ENCODE results near the gene CLMP. TPM values are rescaled to one million over a fixed set of nuclear protein-coding genes. Genes with fewer than 3 reads are reported as not detected.

CLMP gene
- total and polyA plus RNA-seq, 4 donors: 0.12 to 1.3 (median 0.35) TPM

DNA sequence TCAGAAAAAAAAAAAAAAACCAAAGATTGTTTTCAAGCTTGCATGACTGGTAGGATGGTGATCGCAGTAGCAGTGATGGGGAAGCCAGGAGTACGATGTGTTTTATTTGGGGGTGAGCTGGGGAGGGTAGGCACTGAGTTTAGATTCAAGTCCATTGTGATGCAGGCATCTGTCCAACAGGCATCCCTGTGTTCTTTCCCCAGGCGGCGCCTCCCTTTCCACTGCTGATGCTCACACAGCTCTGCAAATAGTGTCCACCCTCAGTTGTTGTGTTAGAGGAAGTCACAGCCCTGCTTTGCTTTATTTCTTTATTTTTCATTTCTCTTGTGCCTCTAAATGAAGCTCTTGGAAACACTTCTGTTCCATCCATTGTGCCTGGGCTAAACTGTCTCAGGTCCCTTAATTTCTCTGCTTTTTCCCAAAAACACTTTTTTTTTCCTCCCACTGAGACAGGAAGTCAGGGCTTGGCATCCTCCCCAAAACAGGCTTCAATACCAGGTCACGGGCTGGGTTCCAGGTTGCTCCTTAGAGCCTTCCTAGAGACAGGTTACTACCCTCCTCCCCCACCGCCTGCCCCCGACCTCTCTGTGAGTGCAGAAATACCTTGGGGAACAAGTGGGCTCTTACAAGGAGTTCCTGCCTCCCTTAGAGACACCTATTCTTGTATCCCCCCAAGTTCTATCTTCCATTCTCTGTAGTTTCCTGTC lies 94.5 kb downstream of the CLMP start (continued):
- no peak for TF ChIP-seq FOXA2 (IDR thresholded peaks at IDR 0.05)
- TF ChIP-seq, protein P1, sequence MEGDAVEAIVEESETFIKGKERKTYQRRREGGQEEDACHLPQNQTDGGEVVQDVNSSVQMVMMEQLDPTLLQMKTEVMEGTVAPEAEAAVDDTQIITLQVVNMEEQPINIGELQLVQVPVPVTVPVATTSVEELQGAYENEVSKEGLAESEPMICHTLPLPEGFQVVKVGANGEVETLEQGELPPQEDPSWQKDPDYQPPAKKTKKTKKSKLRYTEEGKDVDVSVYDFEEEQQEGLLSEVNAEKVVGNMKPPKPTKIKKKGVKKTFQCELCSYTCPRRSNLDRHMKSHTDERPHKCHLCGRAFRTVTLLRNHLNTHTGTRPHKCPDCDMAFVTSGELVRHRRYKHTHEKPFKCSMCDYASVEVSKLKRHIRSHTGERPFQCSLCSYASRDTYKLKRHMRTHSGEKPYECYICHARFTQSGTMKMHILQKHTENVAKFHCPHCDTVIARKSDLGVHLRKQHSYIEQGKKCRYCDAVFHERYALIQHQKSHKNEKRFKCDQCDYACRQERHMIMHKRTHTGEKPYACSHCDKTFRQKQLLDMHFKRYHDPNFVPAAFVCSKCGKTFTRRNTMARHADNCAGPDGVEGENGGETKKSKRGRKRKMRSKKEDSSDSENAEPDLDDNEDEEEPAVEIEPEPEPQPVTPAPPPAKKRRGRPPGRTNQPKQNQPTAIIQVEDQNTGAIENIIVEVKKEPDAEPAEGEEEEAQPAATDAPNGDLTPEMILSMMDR (IDR thresholded peaks at IDR 0.05; ENCODE audit: low read depth, low read length, missing input control): no peak
- TF ChIP-seq GABPA (IDR thresholded peaks at IDR 0.05 in 1 of 2, conservative IDR thresholded peaks at IDR 0.05 in 1 of 2): no peak

DNA sequence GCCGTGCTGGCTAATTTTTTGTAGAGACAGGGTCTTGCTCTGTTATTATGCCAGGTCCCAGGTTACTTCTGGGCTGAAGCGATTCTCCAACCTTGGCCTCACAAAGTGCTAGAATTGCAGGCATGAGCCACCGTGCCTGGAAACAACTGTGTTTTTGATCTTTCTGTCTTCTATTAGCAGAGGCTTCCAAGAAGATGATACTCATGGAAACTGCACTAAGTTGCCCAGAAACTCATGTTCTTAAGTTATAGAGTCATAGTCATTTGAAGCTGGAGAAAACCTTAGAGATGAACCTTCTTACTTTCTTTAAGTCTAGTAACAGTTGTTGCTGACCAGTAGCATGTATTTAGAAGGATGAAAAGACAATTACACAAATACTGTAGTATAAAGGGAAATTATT lies 96.1 kb downstream of the CLMP start:
- no peak overlapping the region for H3K9ac ChIP-seq (ENCODE audit: low read depth in 1 of 2, low read length in 2 of 2)
- no peak for DNase-seq (ENCODE audit: low spot score)
- no peak overlapping the region for H3K27ac ChIP-seq (ENCODE audit: low read depth in 1 of 2, low read length in 2 of 2)
- H3K4me1 ChIP-seq (ENCODE audit: control insufficient read depth in 4 of 4, insufficient read depth in 4 of 4, low read length in 3 of 4): no peaks in the 10 kb centered on the region
- 87% methylated on average over 3 of the region's 3 CpGs for WGBS
- no peaks in the 10 kb centered on the region for H3K9me3 ChIP-seq (ENCODE audit: control insufficient read depth in 4 of 4, low read length in 3 of 4)
- no peak overlapping the region for H3K4me3 ChIP-seq (ENCODE audit: low read depth in 1 of 3, low read length in 3 of 3)
- TF ChIP-seq, protein P2, sequence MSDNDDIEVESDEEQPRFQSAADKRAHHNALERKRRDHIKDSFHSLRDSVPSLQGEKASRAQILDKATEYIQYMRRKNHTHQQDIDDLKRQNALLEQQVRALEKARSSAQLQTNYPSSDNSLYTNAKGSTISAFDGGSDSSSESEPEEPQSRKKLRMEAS (IDR thresholded peaks at IDR 0.05): no peak
- TF ChIP-seq EGR1 (IDR thresholded peaks at IDR 0.05; ENCODE audit: low read depth in 2 of 2) (no peak), RXRA (IDR thresholded peaks at IDR 0.05) (no peak), YY1 (IDR thresholded peaks at IDR 0.05) (no peak)
- TF ChIP-seq, protein P3, sequence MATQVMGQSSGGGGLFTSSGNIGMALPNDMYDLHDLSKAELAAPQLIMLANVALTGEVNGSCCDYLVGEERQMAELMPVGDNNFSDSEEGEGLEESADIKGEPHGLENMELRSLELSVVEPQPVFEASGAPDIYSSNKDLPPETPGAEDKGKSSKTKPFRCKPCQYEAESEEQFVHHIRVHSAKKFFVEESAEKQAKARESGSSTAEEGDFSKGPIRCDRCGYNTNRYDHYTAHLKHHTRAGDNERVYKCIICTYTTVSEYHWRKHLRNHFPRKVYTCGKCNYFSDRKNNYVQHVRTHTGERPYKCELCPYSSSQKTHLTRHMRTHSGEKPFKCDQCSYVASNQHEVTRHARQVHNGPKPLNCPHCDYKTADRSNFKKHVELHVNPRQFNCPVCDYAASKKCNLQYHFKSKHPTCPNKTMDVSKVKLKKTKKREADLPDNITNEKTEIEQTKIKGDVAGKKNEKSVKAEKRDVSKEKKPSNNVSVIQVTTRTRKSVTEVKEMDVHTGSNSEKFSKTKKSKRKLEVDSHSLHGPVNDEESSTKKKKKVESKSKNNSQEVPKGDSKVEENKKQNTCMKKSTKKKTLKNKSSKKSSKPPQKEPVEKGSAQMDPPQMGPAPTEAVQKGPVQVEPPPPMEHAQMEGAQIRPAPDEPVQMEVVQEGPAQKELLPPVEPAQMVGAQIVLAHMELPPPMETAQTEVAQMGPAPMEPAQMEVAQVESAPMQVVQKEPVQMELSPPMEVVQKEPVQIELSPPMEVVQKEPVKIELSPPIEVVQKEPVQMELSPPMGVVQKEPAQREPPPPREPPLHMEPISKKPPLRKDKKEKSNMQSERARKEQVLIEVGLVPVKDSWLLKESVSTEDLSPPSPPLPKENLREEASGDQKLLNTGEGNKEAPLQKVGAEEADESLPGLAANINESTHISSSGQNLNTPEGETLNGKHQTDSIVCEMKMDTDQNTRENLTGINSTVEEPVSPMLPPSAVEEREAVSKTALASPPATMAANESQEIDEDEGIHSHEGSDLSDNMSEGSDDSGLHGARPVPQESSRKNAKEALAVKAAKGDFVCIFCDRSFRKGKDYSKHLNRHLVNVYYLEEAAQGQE (IDR thresholded peaks at IDR 0.05): no peak
- TF ChIP-seq, protein P1 (IDR thresholded peaks at IDR 0.05; ENCODE audit: low read depth, low read length, missing input control): no peak
- H3K27me3 ChIP-seq (ENCODE audit: control insufficient read depth in 4 of 4, insufficient read depth in 4 of 4, low read length in 3 of 4): peaks cover 0 to 3% (median 0%) of the 10 kb centered on the region in 4 donors
- no peaks in the 10 kb centered on the region for H3K36me3 ChIP-seq (ENCODE audit: control insufficient read depth in 4 of 4, insufficient read depth in 3 of 4, low read depth in 1 of 4, low read length in 3 of 4)

DNA sequence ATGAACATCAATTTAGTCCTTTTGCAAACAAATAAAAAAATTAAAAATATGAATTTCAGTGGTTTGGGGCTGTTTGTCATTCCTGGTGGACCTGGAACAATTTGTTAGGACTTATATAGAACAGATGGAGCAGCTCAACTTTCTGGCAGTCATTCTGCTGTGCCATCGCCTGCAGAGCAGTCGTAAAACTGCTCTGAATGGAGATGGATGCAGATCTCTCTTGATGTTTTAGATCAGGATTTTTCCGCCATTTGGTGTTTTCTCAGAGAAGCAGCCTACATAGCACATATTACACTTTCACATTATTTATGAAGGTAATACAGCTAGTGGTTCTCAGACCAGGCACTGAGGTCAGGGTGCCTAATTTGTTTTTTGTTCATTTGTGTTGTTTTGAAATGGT lies 101.3 kb downstream of the CLMP start:
- Histone ChIP-seq H3K9me3 (ENCODE audit: control insufficient read depth in 4 of 4, low read length in 3 of 4) (no peaks in the 10 kb centered on the region), H3K4me1 (ENCODE audit: control insufficient read depth in 4 of 4, insufficient read depth in 4 of 4, low read length in 3 of 4) (no peaks in the 10 kb centered on the region), H3K36me3 (ENCODE audit: control insufficient read depth in 4 of 4, insufficient read depth in 3 of 4, low read depth in 1 of 4, low read length in 3 of 4) (no peaks in the 10 kb centered on the region), H3K27me3 (ENCODE audit: control insufficient read depth in 4 of 4, insufficient read depth in 4 of 4, low read length in 3 of 4) (peaks cover 0 to 3% (median 0%) of the 10 kb centered on the region in 4 donors), H3K4me3 (ENCODE audit: low read depth in 1 of 3, low read length in 3 of 3) (no peak overlapping the region), H3K9ac (ENCODE audit: low read depth in 1 of 2, low read length in 2 of 2) (no peak overlapping the region), H3K27ac (ENCODE audit: low read depth in 1 of 2, low read length in 2 of 2) (no peak overlapping the region)
- no peak for DNase-seq (ENCODE audit: low spot score)
- 99% methylated on average over 3 of the region's 3 CpGs for WGBS
- TF ChIP-seq NR2F2 (IDR thresholded peaks at IDR 0.05) (no peak), TAF1 (conservative IDR thresholded peaks at IDR 0.05) (no peak), SP1 (IDR thresholded peaks at IDR 0.05) (no peak), HNF4G (IDR thresholded peaks at IDR 0.05) (no peak), RXRA (IDR thresholded peaks at IDR 0.05) (no peak), FOXA1 (IDR thresholded peaks at IDR 0.05) (no peak), HNF4A (conservative IDR thresholded peaks at IDR 0.05) (no peak), EGR1 (IDR thresholded peaks at IDR 0.05; ENCODE audit: low read depth in 2 of 2) (no peak), YY1 (IDR thresholded peaks at IDR 0.05) (no peak), JUND (IDR thresholded peaks at IDR 0.05) (no peak), RAD21 (IDR thresholded peaks at IDR 0.05) (no peak)
- TF ChIP-seq, protein P4, sequence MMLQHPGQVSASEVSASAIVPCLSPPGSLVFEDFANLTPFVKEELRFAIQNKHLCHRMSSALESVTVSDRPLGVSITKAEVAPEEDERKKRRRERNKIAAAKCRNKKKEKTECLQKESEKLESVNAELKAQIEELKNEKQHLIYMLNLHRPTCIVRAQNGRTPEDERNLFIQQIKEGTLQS (IDR thresholded peaks at IDR 0.05): no peak
- TF ChIP-seq, protein P5, sequence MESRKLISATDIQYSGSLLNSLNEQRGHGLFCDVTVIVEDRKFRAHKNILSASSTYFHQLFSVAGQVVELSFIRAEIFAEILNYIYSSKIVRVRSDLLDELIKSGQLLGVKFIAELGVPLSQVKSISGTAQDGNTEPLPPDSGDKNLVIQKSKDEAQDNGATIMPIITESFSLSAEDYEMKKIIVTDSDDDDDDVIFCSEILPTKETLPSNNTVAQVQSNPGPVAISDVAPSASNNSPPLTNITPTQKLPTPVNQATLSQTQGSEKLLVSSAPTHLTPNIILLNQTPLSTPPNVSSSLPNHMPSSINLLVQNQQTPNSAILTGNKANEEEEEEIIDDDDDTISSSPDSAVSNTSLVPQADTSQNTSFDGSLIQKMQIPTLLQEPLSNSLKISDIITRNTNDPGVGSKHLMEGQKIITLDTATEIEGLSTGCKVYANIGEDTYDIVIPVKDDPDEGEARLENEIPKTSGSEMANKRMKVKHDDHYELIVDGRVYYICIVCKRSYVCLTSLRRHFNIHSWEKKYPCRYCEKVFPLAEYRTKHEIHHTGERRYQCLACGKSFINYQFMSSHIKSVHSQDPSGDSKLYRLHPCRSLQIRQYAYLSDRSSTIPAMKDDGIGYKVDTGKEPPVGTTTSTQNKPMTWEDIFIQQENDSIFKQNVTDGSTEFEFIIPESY (IDR thresholded peaks at IDR 0.05): no peak
